GM23248 (cell line): ENCODE data around the gene EIF3B.

ENCODE experiments used
- EZH2 ChIP-seq: fragments of 200-600 bp; sonication (generic); IDR thresholded peaks from 2 replicates; pipeline ENCODE4 v1.6.1; 2018; ENCODE audit warnings: antibody characterized with exemption, mild to moderate bottlenecking; ENCODE audit not compliant: insufficient read depth, poor library complexity, severe bottlenecking
- EZH2phosphoT487 ChIP-seq: fragments of 200-600 bp; sonication (generic); IDR thresholded peaks from 2 replicates; pipeline ENCODE4 v1.6.1; 2018; ENCODE audit warnings: antibody characterized with exemption, moderate library complexity, mild to moderate bottlenecking, low read depth; ENCODE audit not compliant: insufficient read depth

DNA sequence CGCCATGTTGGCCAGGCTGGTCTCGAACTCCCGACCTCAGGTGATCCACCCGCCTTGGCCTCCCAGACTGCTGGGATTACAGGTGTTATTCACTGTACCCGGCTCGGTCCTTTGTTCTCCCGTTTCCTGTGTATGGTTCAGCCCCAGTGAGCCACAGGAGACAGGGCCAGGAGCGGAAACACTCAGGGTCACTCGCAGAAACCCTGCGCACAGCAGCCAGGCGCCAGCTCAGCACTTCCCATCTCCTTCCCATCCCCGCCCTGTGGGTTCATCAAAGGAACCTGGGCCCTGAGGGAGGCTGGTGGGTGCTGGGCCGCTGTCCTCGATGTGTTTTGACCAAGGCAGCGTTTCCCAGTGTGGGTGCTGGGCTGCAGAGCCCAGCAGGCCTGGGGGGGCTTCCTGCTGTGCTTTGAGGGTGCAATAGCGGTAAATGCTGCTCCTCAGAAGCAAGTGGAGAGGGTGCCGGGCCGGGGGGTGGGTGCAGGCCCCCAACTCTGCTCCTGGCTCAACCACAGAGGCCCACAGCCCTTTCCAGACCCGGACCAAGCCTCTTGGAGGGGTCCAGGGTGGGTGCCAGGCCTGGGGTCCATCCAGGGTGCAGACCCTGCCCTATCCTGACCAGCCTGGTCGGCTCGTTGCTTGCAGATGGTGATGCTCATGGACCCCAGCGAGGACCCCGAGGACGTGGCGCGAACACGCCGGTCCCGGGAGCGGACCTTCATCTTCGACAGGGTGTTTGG is 33.4 kb downstream of the EIF3B start:
- TF ChIP-seq EZH2 (no peak), EZH2phosphoT487 (no peak)
